Activated CD4-positive, CD25-positive, alpha-beta regulatory T cell treated with anti-CD3 and anti-CD28 coated beads, Interleukin-2, amount 50 U/mL, for 72 hours (primary cell): ENCODE results near the gene CHTF8.
"Not testable (repeated sequence)": the region's sequence is repeated elsewhere in the genome, so short reads cannot be mapped to it uniquely, and the experiment has no call there.

Experiments
- DNase-seq: peaks from one replicate; pipeline ENCODE4 v3.0.0; 2021

CHTF8 gene

DNA sequence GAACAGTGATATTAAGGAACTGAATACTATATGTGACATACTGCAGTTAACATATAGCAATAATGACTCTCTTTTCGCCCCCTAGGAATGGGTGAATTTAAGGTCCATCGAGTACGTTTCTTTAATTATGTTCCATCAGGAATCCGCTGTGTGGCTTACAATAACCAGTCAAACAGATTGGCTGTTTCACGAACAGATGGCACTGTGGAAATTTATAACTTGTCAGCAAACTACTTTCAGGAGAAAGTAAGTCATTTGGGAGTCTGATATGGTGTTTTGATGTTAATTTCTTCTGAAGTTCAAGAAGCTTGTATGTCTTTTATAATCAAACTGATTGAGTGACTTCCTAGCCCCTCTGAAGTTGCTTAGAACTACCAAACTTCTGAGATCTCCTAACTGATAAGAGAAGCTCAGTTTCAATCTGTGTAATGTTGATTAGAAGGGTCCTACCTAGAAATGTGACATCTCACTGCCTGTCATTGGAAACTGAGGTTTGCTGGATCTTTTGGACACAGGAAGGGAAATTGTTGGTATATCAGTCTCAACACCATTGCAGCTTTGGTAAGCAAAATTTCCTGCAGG lies 1.1 kb upstream of the CHTF8 start:
- no peak for DNase-seq

DNA sequence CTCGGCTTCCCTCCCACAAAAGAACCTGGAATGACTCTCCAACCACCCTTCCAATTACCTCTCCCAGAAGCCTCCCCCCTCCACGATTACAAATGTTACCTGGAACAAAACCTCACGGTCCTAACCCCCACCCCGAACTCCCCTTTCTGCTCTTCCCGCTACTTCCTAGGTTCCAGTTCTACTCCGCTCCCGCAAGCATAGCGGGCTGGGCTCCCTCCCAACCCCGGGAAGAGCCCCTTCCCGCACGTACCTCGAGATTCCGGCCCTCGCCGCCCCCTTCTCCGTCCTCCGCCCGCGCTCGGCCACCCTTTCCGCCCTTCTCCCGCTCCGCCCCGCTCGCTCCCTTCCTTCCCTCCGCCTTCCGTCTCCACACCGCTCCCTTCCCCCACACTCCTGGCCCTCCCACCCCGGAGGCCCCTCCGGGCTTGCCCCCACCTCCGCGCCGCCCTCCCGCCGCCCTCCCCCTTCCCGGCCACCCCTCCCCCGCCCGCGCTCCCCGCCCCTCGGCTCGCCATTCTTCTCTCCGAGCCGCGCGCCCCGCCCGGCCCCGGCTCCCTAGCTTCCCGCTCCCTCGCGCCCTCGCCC lies 457 bp downstream of the CHTF8 start:
- peak; percentile 69 for DNase-seq

DNA sequence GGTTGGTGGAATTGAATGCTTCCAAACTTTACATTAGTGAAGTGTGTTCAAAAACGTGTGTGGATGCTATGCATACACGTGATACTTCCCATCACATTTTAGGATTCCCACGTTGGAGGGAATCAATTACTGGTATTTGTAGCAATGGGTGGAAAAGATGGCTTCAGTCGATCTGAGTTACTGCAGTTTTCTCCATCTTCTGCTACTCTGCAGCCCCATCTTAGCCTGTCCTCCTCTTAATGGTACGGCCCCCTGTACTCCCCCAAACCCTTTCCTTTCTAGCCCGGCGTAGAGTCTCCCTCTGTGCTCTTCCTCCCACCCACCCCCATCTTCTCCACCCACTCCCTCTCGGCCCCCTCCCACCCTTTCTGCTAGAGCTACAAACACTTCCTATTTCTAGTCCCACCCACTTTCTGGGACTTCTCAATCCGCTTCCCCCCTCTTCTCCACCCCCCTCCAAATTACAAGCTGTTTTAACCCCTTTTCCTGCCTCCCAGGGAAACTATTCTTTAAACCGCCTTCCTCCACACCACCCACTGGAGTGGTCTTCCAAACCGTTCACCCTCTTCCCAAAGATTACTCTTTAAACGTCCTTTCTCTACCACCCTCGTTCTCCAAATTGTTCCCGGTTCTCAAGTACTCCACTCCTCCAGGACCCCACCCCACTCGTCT lies 1.1 kb downstream of the CHTF8 start:
- no peak for DNase-seq

DNA sequence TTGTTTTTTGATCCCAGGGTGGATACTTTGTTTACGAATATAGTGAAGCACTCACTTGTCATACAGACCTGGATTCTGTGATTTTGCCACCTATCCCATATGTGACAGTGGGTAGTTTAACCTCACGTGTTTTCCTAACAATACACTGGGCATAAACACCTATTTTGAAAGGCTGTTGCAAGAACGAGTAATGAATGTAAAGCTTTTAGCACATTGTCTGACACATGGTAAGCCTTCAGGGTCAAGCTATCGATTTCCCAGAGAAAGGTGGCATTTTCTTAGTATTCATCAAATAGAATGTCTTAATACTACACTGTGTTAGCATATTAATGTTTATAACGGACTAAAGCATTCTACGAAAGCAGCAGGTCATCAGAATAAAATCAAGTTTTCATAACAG lies 1.9 kb downstream of the CHTF8 start:
- DNase-seq, result no peak

DNA sequence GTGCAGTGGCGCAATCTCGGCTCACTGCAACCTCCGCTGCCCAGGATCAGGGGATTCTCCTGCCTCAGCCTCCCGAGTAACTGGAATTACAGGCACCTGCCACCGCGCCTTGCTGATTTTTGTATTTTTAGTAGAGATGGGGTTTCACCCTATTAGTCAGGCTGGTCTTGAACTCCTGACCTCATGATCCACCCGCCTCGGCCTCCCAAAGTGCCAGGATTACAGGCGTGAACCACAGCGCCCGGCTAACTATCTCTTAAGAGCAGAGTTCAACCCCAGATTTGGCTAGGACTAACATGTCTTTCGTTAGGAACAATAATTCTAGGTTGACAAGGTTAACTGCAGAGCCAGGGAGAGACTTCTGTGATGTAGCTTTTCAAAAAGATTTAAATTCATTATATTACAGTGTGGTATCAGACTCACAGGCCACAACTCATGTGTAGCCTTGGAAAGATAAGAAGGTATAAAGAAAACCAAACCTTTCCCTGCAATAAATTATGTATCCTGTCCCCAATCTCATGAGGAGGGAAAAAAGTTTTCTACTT lies 4.3 kb downstream of the CHTF8 start:
- no peak for DNase-seq

DNA sequence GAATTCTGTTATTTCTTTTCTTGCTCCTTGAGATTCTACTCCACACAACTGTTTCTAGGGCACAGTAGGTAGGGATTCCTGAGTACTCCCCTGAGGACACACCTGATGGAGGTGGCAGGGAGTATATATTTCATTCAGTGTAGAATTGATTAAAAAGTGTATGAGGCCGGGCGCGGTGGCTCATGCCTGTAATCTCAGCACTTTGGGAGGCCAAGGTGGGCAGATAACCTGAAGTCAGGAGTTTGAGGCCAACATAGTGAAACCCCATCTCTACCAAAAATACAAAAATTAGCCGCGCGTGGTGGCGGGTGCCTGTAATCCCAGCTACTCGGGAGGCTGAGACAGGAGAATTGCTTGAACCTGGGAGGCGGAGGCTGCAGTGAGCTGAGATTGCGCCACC lies 5.6 kb downstream of the CHTF8 start:
- not testable (repeated sequence) for DNase-seq

DNA sequence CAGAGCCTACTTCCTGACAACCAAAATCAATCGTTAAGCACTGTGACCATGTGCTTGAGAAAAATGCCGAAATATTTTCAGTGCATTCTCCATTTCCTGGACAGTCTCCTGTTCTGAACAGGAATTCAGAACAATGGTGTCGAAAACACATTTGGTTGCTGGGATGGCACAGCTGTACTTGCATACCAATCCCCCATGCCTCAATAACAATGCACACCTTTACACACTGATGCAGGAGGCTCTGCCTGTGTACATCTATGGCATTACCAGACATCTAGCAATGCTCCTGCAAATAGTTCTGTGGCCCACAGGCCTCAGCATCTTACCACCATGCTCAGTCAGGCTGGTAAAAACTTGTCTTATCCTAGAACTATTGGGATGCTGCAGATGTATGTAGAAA lies 6.2 kb downstream of the CHTF8 start:
- DNase-seq, result no peak

DNA sequence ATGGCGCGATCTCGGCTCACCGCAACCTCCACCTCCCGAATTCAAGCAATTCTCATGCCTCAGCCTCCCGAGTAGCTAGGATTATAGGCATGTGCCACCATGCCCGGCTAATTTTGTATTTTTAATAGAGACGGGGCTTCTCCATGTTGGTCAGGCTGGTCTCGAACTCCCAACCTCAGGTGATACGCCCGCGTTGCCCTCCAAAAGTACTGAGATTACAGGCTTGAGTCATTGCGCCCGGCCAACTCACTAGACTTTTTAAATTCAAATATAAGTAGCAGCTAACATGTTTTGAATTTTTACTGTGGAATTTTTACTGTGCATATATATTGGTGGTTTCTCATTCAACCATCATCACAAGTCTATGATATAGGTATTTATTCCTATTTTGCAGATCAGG lies 7.4 kb downstream of the CHTF8 start:
- not testable (repeated sequence) for DNase-seq

DNA sequence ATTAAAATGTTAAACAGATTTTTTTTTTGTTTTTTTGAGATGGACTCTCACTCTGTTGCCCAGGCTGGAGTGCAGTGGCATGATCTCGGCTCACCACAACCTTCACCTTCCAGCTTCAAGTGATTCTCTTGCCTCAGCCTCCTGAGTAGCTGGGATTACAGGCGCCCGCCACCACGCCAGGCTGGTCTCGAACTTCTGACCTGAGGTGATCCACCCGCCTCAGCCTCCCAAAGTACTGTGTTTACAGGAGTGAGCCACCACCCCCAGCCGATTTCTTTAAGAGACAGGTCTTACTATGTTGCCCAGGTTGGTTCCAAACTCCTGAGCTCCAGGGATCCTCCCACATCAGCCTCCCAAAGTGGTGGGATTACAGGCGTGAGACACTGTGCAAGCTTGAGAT lies 8.0 kb downstream of the CHTF8 start:
- DNase-seq, result not testable (repeated sequence)

DNA sequence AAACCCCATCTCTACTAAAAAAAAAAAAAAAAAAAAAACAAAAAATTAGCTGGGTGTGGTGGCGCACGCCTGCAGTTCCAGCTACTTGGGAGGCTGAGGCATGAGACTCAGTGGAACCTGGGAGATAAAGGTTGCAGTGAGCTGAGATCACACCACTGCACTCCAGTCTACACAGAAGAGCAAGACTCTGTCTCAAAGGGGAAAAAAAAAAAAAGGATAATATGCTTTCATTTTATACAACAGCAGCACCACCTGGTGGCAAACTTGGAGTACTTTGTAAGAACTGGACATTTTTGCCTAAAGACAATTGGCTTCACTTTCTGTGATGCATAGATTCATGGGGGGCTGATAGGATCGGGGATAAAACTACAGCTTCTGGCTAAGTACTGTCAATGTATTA lies 8.5 kb downstream of the CHTF8 start:
- DNase-seq, result peak; percentile 53

DNA sequence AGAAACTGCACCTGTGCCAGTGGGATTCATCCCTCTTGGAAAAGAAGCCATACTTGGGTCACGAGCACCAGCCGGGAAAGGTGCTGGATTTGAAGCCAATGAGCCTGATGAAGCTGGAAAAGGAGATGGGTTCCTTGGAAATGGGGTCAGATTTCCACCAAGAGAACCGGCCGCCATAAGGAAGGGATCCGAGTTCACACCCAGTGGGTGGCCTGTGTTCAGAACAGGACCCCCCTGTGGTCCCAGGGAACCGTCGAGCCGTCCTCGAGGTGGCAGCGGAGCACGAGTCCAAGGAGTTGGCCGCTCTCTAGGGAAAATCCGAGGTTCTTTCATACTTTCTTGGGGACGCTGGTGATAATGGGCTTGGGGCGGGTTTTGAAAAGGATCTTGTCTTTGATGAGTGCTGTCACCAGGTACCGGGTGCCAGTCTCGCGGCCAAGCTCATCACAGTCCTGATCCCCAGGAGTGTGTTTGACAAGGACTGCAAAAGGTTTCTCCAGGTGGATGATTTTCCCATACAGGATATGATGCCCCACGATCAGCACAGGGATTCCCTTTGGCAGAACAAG lies 12.2 kb downstream of the CHTF8 start:
- DNase-seq, result no peak

DNA sequence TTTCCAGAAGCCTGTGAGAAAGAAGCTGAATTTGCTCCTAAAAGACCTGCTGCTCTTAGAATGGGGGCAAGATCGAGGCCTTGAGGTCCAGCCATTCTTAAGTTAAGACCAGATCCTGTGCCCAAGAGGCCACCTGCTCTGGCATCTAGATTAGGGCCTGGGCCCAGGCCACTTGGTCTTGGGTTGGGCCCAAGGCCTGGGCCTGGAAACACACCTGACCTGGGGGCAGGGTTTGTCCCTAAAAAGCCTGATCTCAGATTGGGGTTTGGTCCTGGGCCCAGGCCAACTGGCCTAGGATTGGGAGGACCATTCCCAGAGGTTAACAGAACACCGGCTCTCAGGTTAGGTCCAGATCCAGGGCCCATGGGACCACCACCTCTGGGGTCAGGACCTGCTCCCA lies 12.9 kb downstream of the CHTF8 start:
- DNase-seq, result no peak

DNA sequence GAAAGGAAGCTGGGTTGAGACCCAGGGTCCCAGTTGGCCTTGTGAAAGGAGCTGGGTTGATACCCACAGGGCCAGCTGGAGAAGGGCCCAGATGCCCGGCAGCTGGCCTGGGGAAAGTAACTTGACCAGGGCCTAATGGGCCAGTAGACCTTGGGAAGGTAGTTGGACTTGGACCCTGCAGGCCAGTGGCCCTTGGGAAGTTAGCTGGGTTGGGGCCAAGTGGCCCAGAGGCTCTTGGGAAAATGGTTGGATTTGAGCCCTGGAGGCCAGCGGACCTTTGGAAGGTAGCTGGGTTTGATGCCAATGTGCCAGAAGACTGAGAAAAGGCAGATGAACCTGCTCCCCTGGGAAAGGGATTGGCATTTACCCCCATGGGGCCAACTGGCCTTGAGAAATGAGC lies 13.4 kb downstream of the CHTF8 start:
- DNase-seq, result no peak

DNA sequence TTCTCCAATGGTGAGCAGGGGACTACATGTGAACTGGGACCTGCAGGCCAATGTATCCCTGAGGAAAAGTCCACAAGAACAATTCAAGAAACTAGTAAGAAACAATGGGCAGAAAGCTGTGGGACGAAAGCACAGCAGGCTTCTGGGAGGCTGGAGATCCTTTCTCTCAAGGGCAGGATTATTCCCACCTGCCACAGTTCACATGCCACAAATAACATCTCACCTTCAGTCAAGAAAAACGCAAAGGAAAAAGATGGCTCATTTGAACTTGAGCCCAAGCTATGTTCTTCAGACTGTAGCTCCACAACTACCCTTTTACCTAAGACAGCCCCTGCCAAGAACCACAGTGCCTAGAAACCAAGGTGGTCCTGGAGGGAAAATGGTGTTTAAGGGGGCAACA lies 13.9 kb downstream of the CHTF8 start:
- DNase-seq, result no peak

DNA sequence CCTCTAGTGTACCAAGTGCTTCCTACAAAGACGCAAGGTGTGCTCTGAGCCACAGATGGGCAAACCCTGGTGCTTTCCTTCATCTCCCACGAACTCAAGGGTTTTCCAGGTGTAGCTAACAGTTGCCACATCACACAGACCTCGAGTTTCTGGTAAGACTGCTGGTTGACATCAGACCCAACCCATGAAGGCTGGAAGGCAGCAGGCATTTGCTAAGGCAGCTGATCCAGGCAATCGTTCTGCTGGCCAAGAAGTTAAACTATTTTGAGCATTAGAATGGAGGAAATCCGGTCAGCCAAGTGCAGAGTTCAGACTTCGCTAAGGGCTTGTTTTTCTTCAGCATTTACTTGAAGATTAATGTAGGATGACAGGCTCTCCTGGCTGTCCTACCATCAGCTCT lies 15.5 kb downstream of the CHTF8 start:
- DNase-seq, result no peak

DNA sequence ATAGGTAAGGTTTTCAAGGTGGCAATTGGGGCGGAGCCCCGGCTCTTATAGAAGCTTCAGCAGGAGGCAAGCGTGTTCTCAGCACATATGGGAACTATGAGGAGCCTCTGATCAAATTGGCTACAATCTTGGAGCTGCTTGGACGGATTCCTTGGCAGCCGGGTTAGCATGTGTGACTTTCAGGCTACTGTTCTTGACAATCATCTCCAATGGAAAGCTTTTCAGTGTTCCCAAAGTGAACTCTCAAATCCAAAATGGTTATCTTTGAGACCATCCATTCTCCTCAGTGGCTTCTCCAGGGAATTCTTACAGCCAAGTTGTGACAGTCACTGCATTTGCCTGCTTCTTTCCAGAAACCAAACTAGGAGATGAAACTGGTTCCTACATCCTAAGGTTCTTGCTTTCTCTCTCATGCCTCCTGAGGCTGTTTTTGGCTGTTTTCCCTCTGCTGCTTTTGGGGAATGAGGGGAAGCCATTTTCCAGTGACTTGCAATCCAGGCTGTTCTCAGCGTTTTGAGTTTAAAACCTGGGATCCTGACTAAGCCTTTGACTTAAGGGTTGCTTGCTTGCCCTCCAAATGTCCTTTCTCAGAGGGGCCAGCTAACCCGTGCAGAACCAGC lies 16.0 kb downstream of the CHTF8 start:
- DNase-seq, result no peak

DNA sequence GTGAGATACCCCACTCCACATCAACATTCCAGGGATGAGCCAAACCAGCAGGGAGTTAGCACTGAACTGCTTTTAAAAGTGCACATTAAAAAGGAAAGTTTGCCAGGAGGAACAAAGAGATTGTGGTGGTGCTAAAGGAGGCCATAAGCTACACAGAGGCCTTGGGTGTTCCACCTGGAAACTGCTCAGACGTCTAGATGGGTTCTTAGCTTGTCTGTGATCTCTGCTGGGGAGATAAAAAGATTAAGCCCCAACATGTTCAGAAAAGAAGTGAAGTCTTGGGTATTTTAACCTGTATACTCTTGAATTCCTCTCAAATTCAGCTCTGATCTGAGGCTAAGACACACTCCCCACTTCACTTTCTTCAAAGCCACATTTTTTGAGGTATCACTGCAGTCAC lies 16.6 kb downstream of the CHTF8 start:
- DNase-seq, result no peak

DNA sequence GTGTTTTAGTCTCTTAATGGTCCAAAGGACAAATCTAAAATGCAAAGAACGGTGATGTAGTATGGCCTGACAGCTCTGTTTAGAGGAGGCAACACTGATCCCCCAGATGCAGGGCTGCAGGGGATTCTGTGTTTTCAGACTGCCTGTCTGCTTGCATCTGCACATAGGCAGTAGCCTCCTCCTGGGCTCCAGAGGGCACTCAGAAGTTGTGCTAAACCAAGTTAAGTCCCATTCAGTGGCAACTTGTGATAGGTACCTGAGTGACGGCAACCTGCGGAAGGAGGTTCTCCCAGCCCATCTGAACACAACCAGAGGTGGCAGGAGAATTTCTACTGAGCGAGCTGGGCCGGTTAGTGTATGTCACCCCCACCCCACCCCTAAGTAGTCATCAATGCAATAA lies 17.0 kb downstream of the CHTF8 start:
- no peak for DNase-seq

DNA sequence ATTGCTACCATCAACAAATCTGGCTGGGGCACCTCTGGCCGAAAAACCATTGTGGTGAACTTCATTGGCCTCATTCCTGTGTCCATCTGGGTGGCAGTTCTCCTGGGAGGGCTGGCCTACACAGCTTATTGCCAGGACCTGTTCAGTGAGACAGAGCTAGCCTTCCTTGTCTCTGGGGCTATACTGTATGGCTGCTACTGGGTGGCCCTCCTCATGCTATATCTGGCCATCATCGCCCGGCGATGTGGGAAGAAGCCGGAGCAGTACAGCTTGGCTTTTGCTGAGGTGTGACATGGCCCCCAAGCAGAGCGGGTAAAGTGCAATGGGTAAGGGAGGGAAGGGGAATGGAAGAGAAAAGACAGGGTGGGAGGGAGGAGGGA lies 17.4 kb downstream of the CHTF8 start:
- no peak for DNase-seq

DNA sequence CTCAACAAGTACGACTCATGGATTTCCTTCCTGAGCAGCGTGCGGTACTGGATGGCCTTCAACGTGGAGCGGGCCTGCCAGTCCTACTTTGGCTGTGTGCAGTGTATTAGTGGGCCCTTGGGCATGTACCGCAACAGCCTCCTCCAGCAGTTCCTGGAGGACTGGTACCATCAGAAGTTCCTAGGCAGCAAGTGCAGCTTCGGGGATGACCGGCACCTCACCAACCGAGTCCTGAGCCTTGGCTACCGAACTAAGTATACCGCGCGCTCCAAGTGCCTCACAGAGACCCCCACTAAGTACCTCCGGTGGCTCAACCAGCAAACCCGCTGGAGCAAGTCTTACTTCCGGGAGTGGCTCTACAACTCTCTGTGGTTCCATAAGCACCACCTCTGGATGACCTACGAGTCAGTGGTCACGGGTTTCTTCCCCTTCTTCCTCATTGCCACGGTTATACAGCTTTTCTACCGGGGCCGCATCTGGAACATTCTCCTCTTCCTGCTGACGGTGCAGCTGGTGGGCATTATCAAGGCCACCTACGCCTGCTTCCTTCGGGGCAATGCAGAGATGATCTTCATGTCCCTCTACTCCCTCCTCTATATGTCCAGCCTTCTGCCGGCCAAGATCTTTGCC lies 17.9 kb downstream of the CHTF8 start:
- no peak for DNase-seq

DNA sequence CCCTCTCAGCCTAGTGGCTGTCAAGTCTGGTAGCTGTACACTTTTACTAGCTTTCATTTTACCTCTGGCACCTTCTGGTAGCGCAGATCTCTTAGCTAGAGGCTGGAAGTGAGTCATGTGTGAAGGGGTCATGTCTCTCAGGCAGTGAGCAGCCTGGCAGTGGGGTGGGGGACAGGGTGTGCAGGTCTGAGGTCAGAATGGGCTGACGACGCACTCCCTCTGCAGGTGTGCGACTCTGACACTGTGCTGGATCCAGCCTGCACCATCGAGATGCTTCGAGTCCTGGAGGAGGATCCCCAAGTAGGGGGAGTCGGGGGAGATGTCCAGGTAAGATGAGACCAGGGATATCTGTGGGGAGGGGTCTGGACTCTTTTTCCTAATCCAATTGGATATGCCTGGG lies 19.2 kb downstream of the CHTF8 start:
- no peak for DNase-seq

DNA sequence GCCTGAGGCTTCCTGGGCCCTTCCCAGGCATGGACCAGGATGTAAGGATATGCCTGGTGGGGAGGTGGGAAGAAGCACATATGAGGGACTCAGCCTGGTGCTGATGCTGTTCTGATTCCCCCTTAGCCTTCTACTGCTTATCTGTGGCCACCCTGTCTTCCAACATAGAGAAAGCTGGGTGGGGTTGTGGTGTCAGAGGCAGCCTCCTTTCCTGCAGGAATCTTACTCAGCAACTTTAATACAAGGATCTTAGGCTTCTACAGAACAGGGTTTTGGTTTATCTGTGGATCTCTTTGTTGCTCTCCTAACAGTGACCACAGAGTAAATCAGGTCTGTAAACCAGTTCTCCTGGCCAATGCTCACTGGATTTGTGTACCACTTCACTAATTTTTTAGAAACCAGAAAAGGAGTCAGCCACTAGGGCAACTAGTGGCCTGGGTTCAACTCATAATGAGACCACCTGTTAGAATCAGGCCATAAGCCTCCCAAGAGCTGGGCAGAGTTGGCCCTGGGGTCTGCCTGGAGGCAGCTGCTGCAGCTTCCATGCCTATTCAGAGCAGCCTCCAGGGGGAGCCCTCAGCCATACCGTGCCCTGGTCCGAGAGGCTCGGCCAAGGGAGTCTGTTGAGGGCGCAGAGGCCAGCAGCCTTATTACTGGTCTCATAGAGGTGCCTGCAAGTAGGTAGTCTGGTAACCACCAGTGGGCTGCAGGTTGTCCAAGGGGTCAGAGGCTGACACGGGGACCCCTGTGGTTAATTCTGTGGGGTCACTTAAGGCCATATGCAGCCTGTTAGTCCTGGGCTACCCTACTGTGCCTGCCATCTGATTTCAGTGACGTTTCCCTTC lies 19.9 kb downstream of the CHTF8 start:
- peak; percentile 61 for DNase-seq
